Measurements from ENCODE around the gene EEA1.
A peak's percentile ranks its signal among the peaks of the same experiment; 100 is the strongest.
"Not testable (repeated sequence)": the region's sequence is repeated elsewhere in the genome, so short reads cannot be mapped to it uniquely, and the experiment has no call there.

The EEA1 gene

GRCh38 chr12:92928962-92929915, at the start of gene EEA1:
Gene EEA1, minus strand, starts transcription at chr12:92929295. Its CDS starts 229 bp downstream, at chr12:92929066.
- TF ChIP-seq EZH2 (IDR thresholded peaks at IDR 0.05) (no peak), POLR2AphosphoS5 (IDR thresholded peaks at IDR 0.05; ENCODE audit: borderline replicate concordance, low read depth, low read length) (peak; percentile 89), FOXP2 (optimal IDR thresholded peaks at IDR 0.05; ENCODE audit: control extremely low read depth, extremely low read length, insufficient read depth) (peak; percentile 18)
- Histone ChIP-seq H3K4me3 (peak within 1 kb of the TSS; percentile 90), H3K27ac (peak within 1 kb of the TSS; percentile 75; the same call in 1 of the 2 replicates), H3K36me3 (ENCODE audit: insufficient read depth, low read length) (no peaks in the 10 kb centered on the region), H3K9me3 (ENCODE audit: low read depth, low read length) (no peaks in the 10 kb centered on the region), H3K9ac (ENCODE audit: insufficient read length) (peak within 1 kb of the TSS; percentile 91)
- no peak for DNase-seq (ENCODE audit: low read depth, low spot score)

- no peak overlapping the region for H3K27ac ChIP-seq
- H3K4me3 ChIP-seq: no peak overlapping the region
- no peaks in the 10 kb centered on the region for H3K9me3 ChIP-seq (ENCODE audit: low read depth, low read length)
- no peak for DNase-seq (ENCODE audit: low read depth, low spot score)
- TF ChIP-seq FOXP2 (optimal IDR thresholded peaks at IDR 0.05; ENCODE audit: control extremely low read depth, extremely low read length, insufficient read depth): no peak
- TF ChIP-seq POLR2AphosphoS5 (IDR thresholded peaks at IDR 0.05; ENCODE audit: borderline replicate concordance, low read depth, low read length): no peak
- no peaks in the 10 kb centered on the region for H3K36me3 ChIP-seq (ENCODE audit: insufficient read depth, low read length)
- H3K9ac ChIP-seq (ENCODE audit: insufficient read length): no peak overlapping the region
These were observed 49.5 kb upstream of the EEA1 start for GRCh38 chr12:92978607-92979006.

- Histone ChIP-seq H3K4me3 (no peak overlapping the region), H3K9ac (ENCODE audit: insufficient read length) (no peak overlapping the region), H3K27ac (no peak overlapping the region), H3K36me3 (ENCODE audit: insufficient read depth, low read length) (no peaks in the 10 kb centered on the region), H3K9me3 (ENCODE audit: low read depth, low read length) (no peaks in the 10 kb centered on the region)
- TF ChIP-seq EZH2 (IDR thresholded peaks at IDR 0.05): no peak
- DNase-seq (ENCODE audit: low read depth, low spot score): no peak
These were observed 48.2 kb upstream of the EEA1 start for GRCh38 chr12:92977326-92977725.

DNA sequence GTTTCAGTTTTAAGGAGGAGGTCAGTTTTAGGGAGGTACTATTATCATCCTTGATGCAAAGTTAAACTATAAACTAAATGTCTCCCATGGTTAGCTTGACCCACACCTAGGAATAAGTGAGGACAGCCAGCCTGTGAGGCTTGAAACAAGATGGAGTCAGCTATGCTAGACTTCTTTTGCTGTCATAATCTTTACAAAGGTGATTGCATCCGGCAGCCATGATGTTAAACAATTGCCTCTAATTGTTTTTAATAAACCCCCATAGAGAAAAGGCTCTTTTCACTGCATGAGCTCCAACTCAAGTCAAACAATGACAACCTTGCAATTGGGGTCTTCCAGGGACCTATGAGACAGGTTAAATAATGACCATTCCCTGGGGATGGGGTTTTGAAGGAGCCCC, 45.7 kb upstream of the EEA1 start:
- no peaks in the 10 kb centered on the region for H3K36me3 ChIP-seq (ENCODE audit: insufficient read depth, low read length)
- no peak for TF ChIP-seq FOXP2 (optimal IDR thresholded peaks at IDR 0.05; ENCODE audit: control extremely low read depth, extremely low read length, insufficient read depth)
- TF ChIP-seq EZH2 (IDR thresholded peaks at IDR 0.05): no peak
- no peak for TF ChIP-seq POLR2AphosphoS5 (IDR thresholded peaks at IDR 0.05; ENCODE audit: borderline replicate concordance, low read depth, low read length)
- DNase-seq (ENCODE audit: low read depth, low spot score): no peak
- no peaks in the 10 kb centered on the region for H3K9me3 ChIP-seq (ENCODE audit: low read depth, low read length)
- H3K9ac ChIP-seq (ENCODE audit: insufficient read length): no peak overlapping the region
- no peak overlapping the region for H3K27ac ChIP-seq
- H3K4me3 ChIP-seq: no peak overlapping the region

- no peak for DNase-seq (ENCODE audit: low read depth, low spot score)
- no peak overlapping the region for H3K9ac ChIP-seq (ENCODE audit: insufficient read length)
- H3K36me3 ChIP-seq (ENCODE audit: insufficient read depth, low read length): no peaks in the 10 kb centered on the region
- no peak overlapping the region for H3K27ac ChIP-seq
- TF ChIP-seq POLR2AphosphoS5 (IDR thresholded peaks at IDR 0.05; ENCODE audit: borderline replicate concordance, low read depth, low read length) (no peak), EZH2 (IDR thresholded peaks at IDR 0.05) (no peak), FOXP2 (optimal IDR thresholded peaks at IDR 0.05; ENCODE audit: control extremely low read depth, extremely low read length, insufficient read depth) (no peak)
- H3K4me3 ChIP-seq: no peak overlapping the region
- H3K9me3 ChIP-seq (ENCODE audit: low read depth, low read length): no peaks in the 10 kb centered on the region
These were observed 44.5 kb upstream of the EEA1 start for GRCh38 chr12:92973614-92974013.

- Histone ChIP-seq H3K9me3 (ENCODE audit: low read depth, low read length) (no peaks in the 10 kb centered on the region), H3K27ac (no peak overlapping the region), H3K4me3 (no peak overlapping the region), H3K9ac (ENCODE audit: insufficient read length) (no peak overlapping the region), H3K36me3 (ENCODE audit: insufficient read depth, low read length) (no peaks in the 10 kb centered on the region)
- no peak for DNase-seq (ENCODE audit: low read depth, low spot score)
- TF ChIP-seq FOXP2 (optimal IDR thresholded peaks at IDR 0.05; ENCODE audit: control extremely low read depth, extremely low read length, insufficient read depth) (no peak), EZH2 (IDR thresholded peaks at IDR 0.05) (no peak), POLR2AphosphoS5 (IDR thresholded peaks at IDR 0.05; ENCODE audit: borderline replicate concordance, low read depth, low read length) (no peak)
These were observed 42.9 kb upstream of the EEA1 start for GRCh38 chr12:92971859-92972524.

DNA sequence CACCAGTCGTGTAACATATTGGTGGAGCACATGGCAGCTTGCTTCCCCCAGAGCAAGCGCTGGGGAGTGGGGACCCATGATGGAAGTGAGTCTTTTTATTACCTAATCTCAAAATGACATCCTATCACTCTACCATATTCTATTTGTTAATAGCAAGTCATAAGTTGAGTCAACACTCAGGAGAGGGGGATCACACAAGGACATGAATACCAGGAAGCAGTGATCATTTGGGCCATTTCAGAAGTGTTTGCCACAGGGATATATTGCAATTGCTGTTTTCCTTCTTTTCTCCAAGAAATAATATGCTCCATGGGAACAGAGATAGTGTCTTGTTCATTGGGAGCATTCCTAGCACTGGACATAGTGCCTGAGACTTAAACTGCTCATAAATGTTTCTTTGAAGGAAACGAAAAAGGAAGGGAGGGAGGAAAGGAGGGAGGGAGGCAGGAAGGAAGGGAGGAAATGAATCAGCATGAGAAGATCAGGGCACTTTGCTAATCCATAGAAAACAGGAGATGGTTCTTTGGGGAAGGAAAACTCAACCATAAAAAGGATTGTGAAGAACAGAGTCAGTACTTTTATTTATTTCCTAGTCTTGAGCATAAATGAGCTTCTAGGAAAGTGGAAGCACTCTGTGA, 39.2 kb upstream of the EEA1 start:
- TF ChIP-seq EZH2 (IDR thresholded peaks at IDR 0.05): no peak
- no peak; the same call in 1 of the 2 replicates for TF ChIP-seq POLR2AphosphoS5 (IDR thresholded peaks at IDR 0.05; ENCODE audit: borderline replicate concordance, low read depth, low read length)
- peak overlapping the region; percentile 15; the same call in 1 of the 2 replicates for H3K27ac ChIP-seq
- H3K9ac ChIP-seq (ENCODE audit: insufficient read length): no peak overlapping the region

GRCh38 chr12:92964378-92964777, 35.3 kb upstream of the EEA1 start:
- not testable (repeated sequence) for H3K4me3 ChIP-seq; H3K27ac ChIP-seq; H3K9ac ChIP-seq (ENCODE audit: insufficient read length); DNase-seq (ENCODE audit: low read depth, low spot score); H3K9me3 ChIP-seq (ENCODE audit: low read depth, low read length); H3K36me3 ChIP-seq (ENCODE audit: insufficient read depth, low read length)

More for the DNA sequence above, 39.2 kb upstream of the EEA1 start:
- Histone ChIP-seq H3K9me3 (ENCODE audit: low read depth, low read length) (no peaks in the 10 kb centered on the region), H3K4me3 (peak overlapping the region; percentile 46; the same call in 1 of the 2 replicates), H3K36me3 (ENCODE audit: insufficient read depth, low read length) (no peaks in the 10 kb centered on the region)
- peak; percentile 72 for DNase-seq (ENCODE audit: low read depth, low spot score)

Measured in SK-N-MC (cell line).